Esophagus muscularis mucosa (tissue), 4 donors: ENCODE measurements around the gene ATP2A1. TPM values are rescaled to one million over a fixed set of nuclear protein-coding genes. Genes with fewer than 3 reads are reported as not detected.

Source experiments
- DNase-seq: peaks from one replicate; pipeline ENCODE4 v3.0.0-alpha.2; 2017; ENCODE audit errors: extremely low spot score
- H3K27ac ChIP-seq, 4 donors: fragments of 200-600 bp; sonication (generic); replicated peaks in 1 of 4; 1 replicate in 3 of 4; 2 replicates in 1 of 4; pipeline ENCODE4 v1.5.1; 2016 to 2019; ENCODE audit warnings: mild to moderate bottlenecking in 1 of 4
- H3K27me3 ChIP-seq, 4 donors: fragments of 200-600 bp; sonication (generic); one replicate each; pipeline versions ENCODE4 v1.5.1 to v1.6.0; 2016 to 2019
- H3K36me3 ChIP-seq, 4 donors: fragments of 200-600 bp; sonication (generic); one replicate each; pipeline ENCODE4 v1.5.1; 2016 to 2019
- H3K4me1 ChIP-seq, 4 donors: fragments of 200-600 bp; sonication (generic); one replicate each; pipeline ENCODE4 v1.5.1; 2016 to 2019
- H3K4me3 ChIP-seq, 4 donors: fragments of 200-600 bp; sonication (generic); 1 replicate in 2 of 4; 2 replicates in 2 of 4; pipeline ENCODE4 v1.5.1; 2016 to 2019; ENCODE audit warnings: mild to moderate bottlenecking in 4 of 4, moderate library complexity in 1 of 4
- H3K9me3 ChIP-seq, 4 donors: fragments of 200-600 bp; sonication (generic); 1 replicate in 3 of 4; 2 replicates in 1 of 4; pipeline ENCODE4 v1.5.1; 2016 to 2019
- CTCF ChIP-seq, 3 experiments: fragments of 200-600 bp in 2 of 3; fragments of 450-650 bp in 1 of 3; sonication (generic) in 2 of 3; IDR thresholded peaks; one replicate each; pipeline ENCODE4 v1.5.1; 2017 to 2019; ENCODE audit warnings: antibody characterized with exemption in 3 of 3, mild to moderate bottlenecking in 2 of 3, moderate library complexity in 1 of 3
- EP300 ChIP-seq: sonication (generic); formaldehyde crosslinking; IDR thresholded peaks from one replicate; pipeline ENCODE4 v1.6.1; 2017; ENCODE audit warnings: antibody characterized with exemption
- POLR2A ChIP-seq: fragments of 450-650 bp; IDR thresholded peaks from one replicate; pipeline ENCODE4 v1.6.1; 2017; ENCODE audit warnings: antibody characterized with exemption, moderate library complexity, mild to moderate bottlenecking, low read depth
- POLR2AphosphoS5 ChIP-seq, 2 donors: sonication (generic); formaldehyde crosslinking; IDR thresholded peaks; one replicate each; pipeline ENCODE4 v1.6.1; 2017; ENCODE audit warnings: antibody characterized with exemption in 2 of 2
- WGBS: methylation state at CpG from one replicate; pipeline ENCODE4 v1.1.5; 2018; 5-methylcytosine and 5-hydroxymethylcytosine counted together
- intact Hi-C: fragments of 100-400 bp; cut with DNase I; formaldehyde crosslinking; loops from one replicate; pipeline ENCODE4 v1.15.1; 2023
- total RNA-seq, 4 donors: library from RNA; depleted of rRNA; stranded (reverse); fragments of >200 nt; gene quantifications; one replicate each; pipeline versions ENCODE4 v1.1.0 to v1.2.1, GENCODE V29; 2016

The ATP2A1 gene
- total RNA-seq, 4 donors from 2014 or later = 0.86 TPM; not detected in 3

GRCh38 chr16:28846080-28846932 lies 32.0 kb upstream of the ATP2A1 start, which contains the start of gene TUFM:
TSS of gene TUFM (minus strand) at chr16:28846348. CDS start at chr16:28846269, 79 bp downstream.
- TF ChIP-seq POLR2A = peak; percentile 26
- no peak for TF ChIP-seq EP300
- peak; percentile 49 to 83 (median 64) for TF ChIP-seq CTCF (IDR thresholded peaks at IDR 0.05)
- peak; percentile 89 to 95 for TF ChIP-seq POLR2AphosphoS5 (IDR thresholded peaks at IDR 0.05)

GRCh38 chr16:28846933-28847273 lies 31.4 kb upstream of the ATP2A1 start:
- TF ChIP-seq POLR2AphosphoS5 (IDR thresholded peaks at IDR 0.05) (no peak), CTCF (IDR thresholded peaks at IDR 0.05) (no peak), EP300 (no peak), POLR2A (no peak)
- no peak for DNase-seq
- Histone ChIP-seq H3K4me1 (peaks cover 20 to 35% (median 29%) of the 10 kb centered on the region in 4 donors), H3K9me3 (no peaks in the 10 kb centered on the region), H3K27me3 (no peaks in the 10 kb centered on the region), H3K4me3 (peak overlapping the region; percentile 76 to 97 (median 87)), H3K36me3 (peaks cover 26 to 35% (median 31%) of the 10 kb centered on the region in 4 donors), H3K27ac (peak overlapping the region; percentile 90 to 93 (median 92))
- intact Hi-C loops = no loop called here
- WGBS = 3% methylated on average over 5 of the region's 5 CpGs

More at GRCh38 chr16:28846080-28846932, 32.0 kb upstream of the ATP2A1 start, which contains the start of gene TUFM:
- peak within 1 kb of the TSS; percentile 76 to 97 (median 87) for H3K4me3 ChIP-seq
- intact Hi-C loops = no loop called here
- peaks cover 20 to 35% (median 29%) of the 10 kb centered on the region in 4 donors for H3K4me1 ChIP-seq
- no peaks in the 10 kb centered on the region for H3K27me3 ChIP-seq
- no CpG with 5 or more reads among the region's 73 CpGs for WGBS
- H3K36me3 ChIP-seq = peaks cover 26 to 41% (median 36%) of the 10 kb centered on the region in 4 donors
- DNase-seq = peak; percentile 99
- peak within 1 kb of the TSS; percentile 90 to 93 (median 92) for H3K27ac ChIP-seq
- H3K9me3 ChIP-seq = no peaks in the 10 kb centered on the region

GRCh38 chr16:28858421-28858820 lies 19.9 kb upstream of the ATP2A1 start:
- TF ChIP-seq POLR2AphosphoS5 (IDR thresholded peaks at IDR 0.05) = peak; percentile 10 to 66
- TF ChIP-seq POLR2A = no peak
- no peak for DNase-seq
- Histone ChIP-seq H3K27me3 (no peaks in the 10 kb centered on the region), H3K9me3 (no peaks in the 10 kb centered on the region), H3K36me3 (no peaks in the 10 kb centered on the region), H3K4me1 (peaks cover 6 to 24% (median 22%) of the 10 kb centered on the region in 4 donors), H3K27ac (peak overlapping the region; percentile 65 to 82 (median 78)), H3K4me3 (no peak overlapping the region)
- intact Hi-C loops = no loop called here
- 57% methylated on average over 7 of the region's 8 CpGs for WGBS

GRCh38 chr16:28859326-28859725 lies 19.0 kb upstream of the ATP2A1 start:
- Histone ChIP-seq H3K27ac (peak overlapping the region in 3 of 4 donors; percentile 77 to 82 (median 80)), H3K36me3 (no peaks in the 10 kb centered on the region), H3K9me3 (no peaks in the 10 kb centered on the region), H3K4me3 (no peak overlapping the region), H3K27me3 (no peaks in the 10 kb centered on the region), H3K4me1 (peaks cover 8 to 28% (median 26%) of the 10 kb centered on the region in 4 donors)
- TF ChIP-seq POLR2AphosphoS5 (IDR thresholded peaks at IDR 0.05) (no peak), CTCF (IDR thresholded peaks at IDR 0.05) (no peak), EP300 (no peak), POLR2A (no peak)
- no peak for DNase-seq
- intact Hi-C loops = no loop called here
- WGBS = 69% methylated on average over 4 of the region's 4 CpGs
